Measurements from ENCODE around the gene GADD45B. TPM values are rescaled to one million over a fixed set of nuclear protein-coding genes. Genes with fewer than 3 reads are reported as not detected.

The GADD45B gene
- total RNA-seq, 1 donor from 2014 or later, result 91.2 TPM

- no peaks in the 10 kb centered on the region for H3K27me3 ChIP-seq
- no peak for TF ChIP-seq CTCF (IDR thresholded peaks at IDR 0.05)
- no peak for DNase-seq
Observed at GRCh38 chr19:2481466-2481865, 5.5 kb downstream of the GADD45B start.

GRCh38 chr19:2482354-2483038 lies 6.6 kb downstream of the GADD45B start:
- Histone ChIP-seq H3K27ac (no peak overlapping the region), H3K9me3 (peaks cover 10% of the 10 kb centered on the region), H3K4me3 (no peak overlapping the region), H3K4me1 (peaks cover 14% of the 10 kb centered on the region), H3K27me3 (no peaks in the 10 kb centered on the region), H3K36me3 (peaks cover 4% of the 10 kb centered on the region)
- no peak for TF ChIP-seq CTCF (IDR thresholded peaks at IDR 0.05)
- intact Hi-C loops (cut with DNase I), result no loop called here
- DNase-seq (no peak), ATAC-seq (no peak)

More at GRCh38 chr19:2481466-2481865, 5.5 kb downstream of the GADD45B start:
- no peak overlapping the region for H3K27ac ChIP-seq
- peaks cover 14% of the 10 kb centered on the region for H3K4me1 ChIP-seq
- no peak for ATAC-seq
- peaks cover 10% of the 10 kb centered on the region for H3K9me3 ChIP-seq
- no peak overlapping the region for H3K4me3 ChIP-seq
- peaks cover 10% of the 10 kb centered on the region for H3K36me3 ChIP-seq
- intact Hi-C loops (cut with DNase I), result no loop called here

DNA sequence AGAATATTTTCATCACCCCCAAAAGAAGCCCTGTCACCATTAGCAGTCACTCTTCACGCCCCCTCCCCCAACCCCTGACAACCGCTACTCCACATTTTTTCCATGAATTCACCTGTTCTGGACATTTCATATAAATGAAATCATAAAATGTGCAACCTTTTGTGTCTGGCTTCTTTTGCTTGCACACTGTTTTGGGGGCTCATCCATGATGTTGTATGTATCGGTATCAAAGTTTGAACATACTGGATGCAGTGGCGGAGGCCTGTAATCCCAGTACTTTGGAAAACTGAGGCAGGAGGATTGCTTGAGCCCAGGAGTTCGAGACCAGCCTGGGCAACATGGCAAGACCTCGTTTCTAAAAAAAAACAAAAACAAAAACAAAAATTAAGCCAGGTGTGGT lies 7.2 kb downstream of the GADD45B start:
- no peaks in the 10 kb centered on the region for H3K27me3 ChIP-seq
- no peak overlapping the region for H3K4me3 ChIP-seq
- intact Hi-C loops (cut with DNase I), result no loop called here
- H3K27ac ChIP-seq, result no peak overlapping the region
- H3K36me3 ChIP-seq, result peaks cover under 1% of the 10 kb centered on the region
- DNase-seq (no peak), ATAC-seq (no peak)
- H3K4me1 ChIP-seq, result peaks cover 16% of the 10 kb centered on the region
- H3K9me3 ChIP-seq, result peaks cover 10% of the 10 kb centered on the region
- TF ChIP-seq CTCF (IDR thresholded peaks at IDR 0.05), result no peak

DNA sequence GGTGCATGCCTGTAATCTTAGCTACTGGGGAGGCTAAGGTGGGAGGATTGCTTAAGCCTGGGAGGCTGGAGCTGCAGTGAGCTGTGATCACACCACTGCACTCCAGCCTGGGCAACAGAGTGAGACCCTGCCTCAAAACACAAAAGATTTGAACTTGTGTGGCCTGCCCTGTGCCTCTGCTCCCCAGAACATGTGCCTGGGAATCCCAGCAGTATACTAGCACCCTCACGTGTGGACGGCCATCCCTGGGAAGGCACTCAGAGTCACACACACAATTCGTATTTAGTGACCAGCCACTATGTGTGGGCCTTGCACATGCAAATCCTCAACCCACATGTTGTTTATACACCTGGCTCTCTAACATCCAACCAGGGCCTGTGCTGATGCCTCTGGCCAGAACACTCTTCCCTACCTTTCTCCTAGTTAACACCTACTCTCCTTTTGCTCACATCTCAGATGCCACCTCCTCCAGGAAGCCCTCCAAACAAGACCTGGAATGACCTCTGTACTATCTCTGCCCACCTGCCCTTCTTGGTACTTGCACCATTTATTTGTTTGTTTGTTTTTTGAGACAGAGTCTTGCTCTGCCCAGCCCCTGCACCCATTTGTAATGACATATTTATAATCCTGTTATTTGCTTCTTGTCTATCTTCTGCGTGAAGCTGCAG lies 7.7 kb downstream of the GADD45B start:
- DNase-seq, result no peak
- TF ChIP-seq CTCF (IDR thresholded peaks at IDR 0.05), result no peak
- intact Hi-C loops (cut with DNase I), result no loop called here
- Histone ChIP-seq H3K4me3 (no peak overlapping the region), H3K36me3 (no peaks in the 10 kb centered on the region), H3K4me1 (peaks cover 17% of the 10 kb centered on the region), H3K27me3 (no peaks in the 10 kb centered on the region), H3K9me3 (peaks cover 10% of the 10 kb centered on the region), H3K27ac (no peak overlapping the region)
- ATAC-seq, result no peak

DNA sequence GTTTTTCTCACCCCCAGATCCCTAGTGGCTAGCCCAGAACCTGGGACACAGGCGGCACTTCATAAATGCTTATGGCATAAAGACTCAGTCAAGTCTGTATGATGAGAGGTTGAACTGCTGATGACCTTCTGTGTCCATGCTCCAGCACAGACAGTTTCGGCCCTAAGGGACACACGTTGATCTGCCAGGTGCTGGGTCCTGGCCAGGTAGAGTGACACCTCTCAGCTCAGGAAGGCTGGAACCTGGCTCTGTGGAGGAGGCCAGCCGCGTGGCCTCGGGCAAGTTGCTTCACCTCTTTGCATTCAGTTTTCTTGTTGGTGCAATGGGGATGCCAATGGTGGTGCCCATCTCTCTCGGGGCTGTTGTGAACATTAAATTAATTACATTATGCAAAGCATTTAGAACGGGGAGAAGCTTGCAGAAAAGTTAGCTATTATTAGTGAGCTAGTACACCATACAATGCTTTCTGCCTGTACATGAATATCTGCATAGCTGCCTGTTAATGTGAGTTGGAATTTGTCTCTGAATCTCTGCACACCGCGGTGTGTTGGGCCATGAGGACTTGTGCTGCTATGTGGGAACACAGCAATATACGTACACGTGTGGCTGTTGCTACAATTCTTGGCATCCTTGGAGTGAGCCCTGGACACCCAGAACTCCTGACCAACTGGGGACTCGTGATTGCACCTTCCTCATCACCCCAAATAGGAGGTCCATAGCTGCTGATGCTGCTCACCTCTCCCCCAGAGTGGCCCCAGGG lies 8.4 kb downstream of the GADD45B start:
- TF ChIP-seq CTCF (IDR thresholded peaks at IDR 0.05), result no peak
- intact Hi-C loops (cut with DNase I), result no loop called here
- no peak for DNase-seq

More for the DNA sequence above, 8.4 kb downstream of the GADD45B start:
- peaks cover 16% of the 10 kb centered on the region for H3K4me1 ChIP-seq
- H3K4me3 ChIP-seq, result no peak overlapping the region
- no peaks in the 10 kb centered on the region for H3K36me3 ChIP-seq
- no peak for ATAC-seq
- no peak overlapping the region for H3K27ac ChIP-seq
- no peaks in the 10 kb centered on the region for H3K27me3 ChIP-seq
- peaks cover 10% of the 10 kb centered on the region for H3K9me3 ChIP-seq
